AG09319 (cell line): ENCODE results near the gene MIAT.

ENCODE experiments used
- DNase-seq: peaks from one replicate; pipeline ENCODE4 v3.0.0-alpha.2; 2010; ENCODE audit warnings: low read depth; ENCODE audit errors: extremely low read depth
- TF ChIP-seq, protein P1 (sequence below): IDR thresholded peaks from 2 replicates; pipeline ENCODE4 v1.5.1; 2011; ENCODE audit warnings: low read depth, mild to moderate bottlenecking, inconsistent platforms, low read length, moderate library complexity

The MIAT gene

GRCh38 chr22:26711205-26711963, 54.0 kb downstream of the MIAT start:
- TF ChIP-seq, protein P1, sequence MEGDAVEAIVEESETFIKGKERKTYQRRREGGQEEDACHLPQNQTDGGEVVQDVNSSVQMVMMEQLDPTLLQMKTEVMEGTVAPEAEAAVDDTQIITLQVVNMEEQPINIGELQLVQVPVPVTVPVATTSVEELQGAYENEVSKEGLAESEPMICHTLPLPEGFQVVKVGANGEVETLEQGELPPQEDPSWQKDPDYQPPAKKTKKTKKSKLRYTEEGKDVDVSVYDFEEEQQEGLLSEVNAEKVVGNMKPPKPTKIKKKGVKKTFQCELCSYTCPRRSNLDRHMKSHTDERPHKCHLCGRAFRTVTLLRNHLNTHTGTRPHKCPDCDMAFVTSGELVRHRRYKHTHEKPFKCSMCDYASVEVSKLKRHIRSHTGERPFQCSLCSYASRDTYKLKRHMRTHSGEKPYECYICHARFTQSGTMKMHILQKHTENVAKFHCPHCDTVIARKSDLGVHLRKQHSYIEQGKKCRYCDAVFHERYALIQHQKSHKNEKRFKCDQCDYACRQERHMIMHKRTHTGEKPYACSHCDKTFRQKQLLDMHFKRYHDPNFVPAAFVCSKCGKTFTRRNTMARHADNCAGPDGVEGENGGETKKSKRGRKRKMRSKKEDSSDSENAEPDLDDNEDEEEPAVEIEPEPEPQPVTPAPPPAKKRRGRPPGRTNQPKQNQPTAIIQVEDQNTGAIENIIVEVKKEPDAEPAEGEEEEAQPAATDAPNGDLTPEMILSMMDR: no peak
- DNase-seq: no peak

- TF ChIP-seq, protein P1: no peak
- no peak for DNase-seq
These were observed 54.8 kb downstream of the MIAT start for GRCh38 chr22:26712158-26712557.

DNA sequence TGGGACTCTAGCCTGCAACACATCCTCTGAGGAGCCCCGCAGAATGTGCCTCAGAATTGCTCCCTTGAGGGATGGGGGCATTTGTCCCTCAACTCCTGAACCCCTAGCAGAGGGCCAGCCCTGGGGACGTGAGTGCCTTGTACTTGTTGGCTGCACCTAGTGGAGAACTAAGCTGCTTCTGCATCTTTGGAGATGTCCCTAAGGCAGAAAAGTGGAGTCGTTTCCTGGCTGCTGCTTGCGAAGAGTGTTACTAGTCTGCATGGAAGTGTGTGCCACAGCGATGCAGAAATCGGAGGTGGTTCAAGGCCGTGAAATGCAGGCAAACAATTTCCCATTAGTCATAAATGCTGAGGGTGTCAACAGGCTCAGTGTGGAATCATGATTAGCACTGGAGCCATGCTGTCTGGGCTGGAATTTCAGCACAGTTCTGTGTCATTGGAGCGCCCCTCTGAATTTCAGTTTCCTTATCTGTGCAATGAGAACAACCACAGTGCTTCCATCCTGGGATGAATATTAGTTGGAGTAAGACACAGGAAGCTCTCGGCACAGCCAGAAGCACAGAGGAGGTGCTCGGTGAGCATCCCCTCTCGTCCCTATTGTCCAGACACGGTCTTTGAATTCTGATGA, 56.5 kb downstream of the MIAT start:
- TF ChIP-seq, protein P1: no peak
- DNase-seq: no peak

- no peak for DNase-seq
- TF ChIP-seq, protein P1: no peak
These were observed 57.6 kb downstream of the MIAT start for GRCh38 chr22:26714971-26715370.

GRCh38 chr22:26715392-26715936, 58.1 kb downstream of the MIAT start:
- no peak for DNase-seq
- TF ChIP-seq, protein P1: no peak

DNA sequence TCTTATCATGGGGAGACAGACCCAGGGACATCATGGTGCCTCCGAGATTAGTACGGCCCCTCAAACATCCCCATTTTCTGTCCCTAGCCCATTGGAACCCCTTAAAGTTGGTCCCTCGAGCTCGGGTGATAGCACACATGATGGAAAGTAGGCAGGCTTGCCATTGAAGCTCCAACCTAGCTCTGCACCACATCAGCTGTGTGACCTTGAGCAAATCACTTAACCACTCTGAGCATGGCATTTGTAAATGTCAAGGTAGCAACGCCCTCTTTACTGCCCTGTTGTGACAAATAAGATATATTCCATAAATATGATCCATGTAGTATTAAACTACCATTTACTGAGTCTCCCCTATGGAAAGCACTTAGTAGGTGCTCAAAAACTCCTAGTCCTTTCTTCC, 61.1 kb downstream of the MIAT start:
- TF ChIP-seq, protein P1: no peak
- DNase-seq: no peak

- DNase-seq: peak; percentile 77
- TF ChIP-seq, protein P1: no peak
These were observed 61.5 kb downstream of the MIAT start for GRCh38 chr22:26718905-26719304.
